Cardiac septum (tissue), 1 donor: Measurements from ENCODE around the gene CGB2. TPM values are rescaled to one million over a fixed set of nuclear protein-coding genes. Genes with fewer than 3 reads are reported as not detected.
"Not testable (repeated sequence)": the region's sequence is repeated elsewhere in the genome, so short reads cannot be mapped to it uniquely, and the experiment has no call there.

Source experiments
- DNase-seq: peaks from one replicate; pipeline ENCODE4 v3.0.0-alpha.2; 2020; ENCODE audit warnings: low spot score
- intact Hi-C: fragments of 100-400 bp; cut with DNase I; formaldehyde crosslinking; loops from one replicate; pipeline ENCODE4 v1.14.0; 2022
- total RNA-seq: library from RNA; stranded (reverse); fragmentation: NEBNext Ultra II Directional; extraction: Animal tissue kit (Norgen Biotek cat#: 25700); gene quantifications from one replicate; pipeline ENCODE4 v1.2.1, GENCODE V29; 2021
- donor health status: DM: no; HTN: no; CAD: no.

The CGB2 gene
- total RNA-seq, 1 donor from 2014 or later: not detected

DNA sequence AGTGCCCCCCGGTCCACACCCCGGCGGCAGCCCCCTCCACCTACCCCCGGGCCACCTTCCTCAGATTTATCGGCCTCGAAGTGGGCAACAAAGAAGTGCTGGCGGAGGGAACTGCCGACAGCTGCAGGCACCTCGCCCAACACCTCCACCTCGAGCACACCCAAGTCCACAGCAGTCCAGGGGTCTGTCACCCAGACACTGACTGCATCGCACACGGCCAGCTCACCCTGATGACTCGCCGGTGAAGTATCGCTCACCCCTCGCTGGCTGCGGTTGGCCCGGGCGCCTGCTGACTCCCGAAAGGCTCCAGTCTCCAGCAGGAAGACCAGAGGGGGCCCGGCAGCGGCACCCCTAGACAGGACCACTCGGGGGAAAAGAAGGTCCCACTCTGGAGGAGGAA is 6.1 kb upstream of the CGB2 start:
- intact Hi-C loops, DNase-seq: not testable (repeated sequence)

DNA sequence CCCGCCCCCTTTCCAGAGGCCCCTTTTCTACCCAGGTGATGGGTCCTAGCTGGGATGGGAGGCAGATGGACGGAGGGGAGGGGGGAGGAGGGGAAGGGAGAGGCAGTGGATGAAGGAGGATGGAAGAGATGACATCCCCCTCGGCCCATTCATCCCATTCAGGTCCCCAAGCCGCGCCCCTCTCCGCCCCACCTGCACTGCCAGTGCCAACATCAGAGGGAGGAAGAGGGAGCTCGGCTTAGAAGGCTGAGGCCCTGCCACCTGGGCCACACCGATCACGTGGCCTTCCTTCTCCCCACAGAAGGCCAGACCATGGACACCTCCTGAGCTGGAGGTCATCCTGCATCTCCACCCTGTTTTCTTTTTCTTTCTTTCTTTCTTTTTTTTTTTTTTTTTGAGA is 3.0 kb upstream of the CGB2 start:
- intact Hi-C loops, DNase-seq: not testable (repeated sequence)

DNA sequence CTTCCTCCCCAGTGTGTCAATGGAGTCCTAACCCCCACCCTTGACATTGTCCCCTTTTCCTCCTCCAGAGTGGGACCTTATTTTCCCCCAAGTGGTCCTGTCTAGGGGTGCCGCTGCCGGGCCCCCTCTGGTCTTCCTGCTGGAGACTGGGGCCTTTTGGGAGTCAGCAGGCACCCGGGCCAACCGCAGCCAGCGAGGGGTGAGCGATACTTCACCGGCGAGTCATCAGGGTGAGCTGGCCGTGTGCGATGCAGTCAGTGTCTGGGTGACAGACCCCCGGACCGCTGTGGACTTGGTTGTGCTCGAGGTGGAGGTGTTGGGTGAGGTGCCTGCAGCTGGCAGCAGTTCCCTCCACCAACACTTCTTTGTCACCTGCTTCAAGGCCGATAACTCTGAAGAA is 1.9 kb upstream of the CGB2 start:
- intact Hi-C loops, DNase-seq: not testable (repeated sequence)

DNA sequence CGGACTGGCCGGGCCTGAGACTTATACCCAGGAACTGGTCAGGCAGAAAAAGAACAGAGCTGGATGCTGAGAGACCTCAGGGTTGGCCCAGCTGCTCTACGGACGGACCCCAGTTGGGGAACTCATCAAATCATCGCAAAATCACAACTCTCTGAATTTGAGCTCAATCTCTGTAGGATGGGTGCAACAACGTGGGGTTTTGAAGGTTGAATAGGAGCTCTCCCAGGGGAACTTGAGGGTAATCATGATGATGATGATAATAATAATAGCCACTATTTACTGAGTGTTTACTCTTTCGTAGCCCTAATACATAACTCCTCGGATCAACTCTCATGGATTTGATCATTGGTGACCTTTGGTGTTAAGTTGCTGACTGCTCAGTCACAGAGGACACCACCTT is 1.4 kb upstream of the CGB2 start:
- DNase-seq, intact Hi-C loops: not testable (repeated sequence)

DNA sequence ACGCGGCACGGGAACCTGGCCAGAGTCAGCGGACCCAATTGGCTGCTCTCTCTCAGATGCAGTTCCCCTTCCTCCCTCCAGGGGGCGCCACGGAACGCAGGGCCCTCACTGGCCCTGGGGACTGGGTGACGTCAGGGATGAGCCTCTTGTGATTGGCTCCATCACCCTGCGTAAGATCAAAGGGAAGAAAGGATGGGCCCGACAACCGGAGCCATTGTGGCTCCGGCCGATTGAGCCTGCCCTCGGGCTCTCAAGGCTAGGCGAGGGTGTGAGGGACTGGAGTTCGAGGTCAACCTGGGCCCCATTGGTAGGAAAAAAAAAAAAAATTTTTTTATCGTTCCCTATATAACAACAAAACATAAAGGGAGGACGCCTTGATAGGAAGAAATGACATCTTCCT is 5.1 kb downstream of the CGB2 start, which contains the start of gene CGB1:
Gene CGB1 (minus strand): TSS at position 81 of the 400 bp plus-strand sequence. CDS start 184 bp downstream, outside the sequence.
- intact Hi-C loops, DNase-seq: not testable (repeated sequence)

DNA sequence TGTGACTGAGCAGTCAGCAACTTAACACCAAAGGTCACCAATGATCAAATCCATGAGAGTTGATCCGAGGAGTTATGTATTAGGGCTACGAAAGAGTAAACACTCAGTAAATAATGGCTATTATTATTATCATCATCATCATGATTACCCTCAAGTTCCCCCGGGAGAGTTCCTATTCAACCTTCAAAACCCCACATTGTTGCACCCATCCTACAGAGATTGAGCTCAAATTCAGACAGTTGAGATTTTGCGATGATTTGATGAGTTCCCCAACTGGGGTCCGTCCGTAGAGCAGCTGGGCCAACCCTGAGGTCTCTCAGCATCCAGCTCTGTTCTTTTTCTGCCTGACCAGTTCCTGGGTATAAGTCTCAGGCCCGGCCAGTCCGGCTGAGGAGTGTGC is 6.4 kb downstream of the CGB2 start:
- DNase-seq, intact Hi-C loops: not testable (repeated sequence)

DNA sequence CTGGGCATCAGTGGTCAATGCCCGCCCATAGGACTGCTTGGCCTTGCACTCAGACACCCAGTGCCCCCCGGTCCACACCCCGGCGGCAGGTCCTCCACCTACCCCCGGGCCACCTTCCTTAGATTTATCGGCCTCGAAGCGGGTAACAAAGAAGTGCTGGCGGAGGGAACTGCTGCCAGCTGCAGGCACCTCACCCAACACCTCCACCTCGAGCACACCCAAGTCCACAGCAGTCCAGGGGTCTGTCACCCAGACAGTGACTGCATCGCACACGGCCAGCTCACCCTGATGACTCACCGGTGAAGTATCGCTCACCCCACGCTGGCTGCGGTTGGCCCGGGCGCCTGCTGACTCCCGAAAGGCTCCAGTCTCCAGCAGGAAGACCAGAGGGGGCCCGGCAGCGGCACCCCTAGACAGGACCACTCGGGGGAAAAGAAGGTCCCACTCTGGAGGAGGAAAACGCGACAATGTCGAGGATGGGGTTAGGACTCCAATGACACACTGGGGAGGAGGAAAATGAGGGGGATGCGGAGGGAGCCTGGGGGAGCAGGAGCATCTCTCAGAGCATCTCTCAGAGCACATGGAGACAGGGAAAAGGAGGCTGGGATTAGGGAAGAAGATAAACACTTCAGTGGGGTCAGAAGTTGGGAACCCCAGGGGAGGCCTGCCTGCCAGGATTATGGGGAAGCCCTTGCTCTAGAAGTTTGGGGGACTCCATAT is 7.0 kb downstream of the CGB2 start:
- DNase-seq, intact Hi-C loops: not testable (repeated sequence)

DNA sequence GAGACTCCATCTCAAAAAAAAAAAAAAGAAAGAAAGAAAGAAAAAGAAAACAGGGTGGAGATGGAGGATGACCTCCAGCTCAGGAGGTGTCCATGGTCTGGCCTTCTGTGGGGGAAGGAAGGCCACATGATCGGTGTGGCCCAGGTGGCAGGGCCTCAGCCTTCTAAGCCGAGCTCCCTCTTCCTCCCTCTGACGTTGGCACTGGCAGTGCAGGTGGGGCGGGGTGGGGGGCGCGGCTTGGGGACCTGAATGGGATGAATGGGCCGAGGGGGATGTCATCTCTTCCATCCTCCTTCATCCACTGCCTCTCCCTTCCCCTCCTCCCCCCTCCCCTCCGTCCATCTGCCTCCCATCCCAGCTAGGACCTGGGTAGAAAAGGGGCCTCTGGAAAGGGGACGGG is 8.0 kb downstream of the CGB2 start:
- DNase-seq, intact Hi-C loops: not testable (repeated sequence)

DNA sequence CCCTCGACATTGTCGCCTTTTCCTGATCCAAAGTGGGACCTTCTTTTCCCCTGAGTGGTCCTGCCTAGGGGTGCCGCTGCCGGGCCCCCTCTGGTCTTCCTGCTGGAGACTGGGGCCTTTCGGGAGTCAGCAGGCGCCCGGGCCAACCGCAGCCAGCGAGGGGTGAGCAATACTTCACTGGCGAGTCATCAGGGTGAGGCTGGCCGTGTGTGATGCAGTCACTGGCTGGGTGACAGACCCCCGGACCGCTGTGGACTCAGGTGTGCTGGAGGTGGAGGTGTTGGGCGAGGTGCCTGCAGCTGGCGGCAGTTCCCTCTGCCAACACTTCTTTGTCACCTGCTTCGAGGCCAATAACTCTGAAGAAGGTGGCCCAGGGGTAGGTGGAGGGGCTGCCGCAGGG is 10.5 kb downstream of the CGB2 start:
- DNase-seq: no peak
- intact Hi-C loops: no loop called here

DNA sequence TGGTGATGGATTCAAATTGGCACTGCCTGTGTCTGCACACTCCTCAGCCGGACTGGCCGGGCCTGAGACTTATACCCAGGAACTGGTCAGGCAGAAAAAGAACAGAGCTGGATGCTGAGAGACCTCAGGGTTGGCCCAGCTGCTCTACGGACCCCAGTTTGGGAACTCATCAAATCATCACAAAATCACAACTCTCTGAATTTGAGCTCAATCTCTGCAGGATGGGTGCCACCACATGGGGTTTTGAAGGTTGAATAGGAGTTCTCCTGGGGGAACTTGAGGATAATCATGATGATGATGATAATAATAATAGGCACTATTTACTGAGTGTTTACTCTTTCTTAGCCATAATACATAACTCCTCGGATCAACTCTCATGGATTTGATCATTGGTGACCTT is 11.0 kb downstream of the CGB2 start:
- DNase-seq, intact Hi-C loops: not testable (repeated sequence)

DNA sequence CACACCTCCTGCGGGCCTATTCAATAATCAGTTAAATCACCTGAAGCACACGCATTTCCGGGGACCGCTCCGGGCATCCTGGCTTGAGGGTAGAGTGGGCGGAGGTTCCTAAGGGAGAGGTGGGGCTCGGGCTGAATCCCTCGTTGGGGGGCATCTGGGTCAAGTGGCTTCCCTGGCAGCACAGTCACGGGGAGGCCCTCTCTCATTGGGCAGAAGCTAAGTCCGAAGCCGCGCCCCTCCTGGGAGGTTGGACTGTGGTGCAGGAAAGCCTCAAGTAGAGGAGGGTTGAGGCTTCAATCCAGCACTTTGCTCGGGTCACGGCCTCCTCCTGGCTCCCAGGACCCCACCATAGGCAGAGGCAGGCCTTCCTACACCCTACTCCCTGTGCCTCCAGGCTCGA is 11.9 kb downstream of the CGB2 start, which contains the start of gene CGB5:
Gene CGB5 (plus strand): TSS at position 301 of the 400 bp plus-strand sequence. CDS start 362 bp downstream, outside the sequence.
- DNase-seq, intact Hi-C loops: not testable (repeated sequence)

DNA sequence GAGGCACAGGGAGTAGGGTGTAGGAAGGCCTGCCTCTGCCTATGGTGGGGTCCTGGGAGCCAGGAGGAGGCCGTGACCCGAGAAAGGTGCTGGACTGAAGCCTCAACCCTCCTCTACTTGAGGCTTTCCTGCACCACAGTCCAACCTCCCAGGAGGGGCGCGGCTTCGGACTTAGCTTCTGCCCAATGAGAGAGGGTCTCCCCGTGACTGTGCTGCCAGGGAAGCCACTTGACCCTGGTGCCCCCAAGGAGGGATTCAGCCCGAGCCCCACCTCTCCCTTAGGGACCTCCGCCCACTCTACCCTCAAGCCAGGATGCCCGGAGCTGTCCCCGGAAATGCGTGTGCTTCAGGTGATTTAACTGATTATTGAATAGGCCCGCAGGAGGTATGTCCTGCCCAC is 17.3 kb downstream of the CGB2 start, which contains the start of gene CGB8:
Gene CGB8 (minus strand): TSS at position 101 of the 400 bp plus-strand sequence. CDS start 372 bp downstream, outside the sequence.
- DNase-seq, intact Hi-C loops: not testable (repeated sequence)

DNA sequence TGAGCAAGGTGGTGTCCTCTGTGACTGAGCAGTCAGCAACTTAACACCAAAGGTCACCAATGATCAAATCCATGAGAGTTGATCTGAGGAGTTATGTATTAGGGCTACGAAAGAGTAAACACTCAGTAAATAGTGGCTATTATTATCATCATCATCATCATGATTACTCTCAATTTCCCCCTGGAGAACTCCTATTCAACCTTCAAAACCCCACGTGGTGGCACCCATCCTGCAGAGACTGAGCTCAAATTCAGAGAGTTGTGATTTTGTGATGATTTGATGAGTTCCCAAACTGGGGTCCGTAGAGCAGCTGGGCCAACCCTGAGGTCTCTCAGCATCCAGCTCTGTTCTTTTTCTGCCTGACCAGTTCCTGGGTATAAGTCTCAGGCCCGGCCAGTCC is 18.1 kb downstream of the CGB2 start:
- DNase-seq, intact Hi-C loops: not testable (repeated sequence)

DNA sequence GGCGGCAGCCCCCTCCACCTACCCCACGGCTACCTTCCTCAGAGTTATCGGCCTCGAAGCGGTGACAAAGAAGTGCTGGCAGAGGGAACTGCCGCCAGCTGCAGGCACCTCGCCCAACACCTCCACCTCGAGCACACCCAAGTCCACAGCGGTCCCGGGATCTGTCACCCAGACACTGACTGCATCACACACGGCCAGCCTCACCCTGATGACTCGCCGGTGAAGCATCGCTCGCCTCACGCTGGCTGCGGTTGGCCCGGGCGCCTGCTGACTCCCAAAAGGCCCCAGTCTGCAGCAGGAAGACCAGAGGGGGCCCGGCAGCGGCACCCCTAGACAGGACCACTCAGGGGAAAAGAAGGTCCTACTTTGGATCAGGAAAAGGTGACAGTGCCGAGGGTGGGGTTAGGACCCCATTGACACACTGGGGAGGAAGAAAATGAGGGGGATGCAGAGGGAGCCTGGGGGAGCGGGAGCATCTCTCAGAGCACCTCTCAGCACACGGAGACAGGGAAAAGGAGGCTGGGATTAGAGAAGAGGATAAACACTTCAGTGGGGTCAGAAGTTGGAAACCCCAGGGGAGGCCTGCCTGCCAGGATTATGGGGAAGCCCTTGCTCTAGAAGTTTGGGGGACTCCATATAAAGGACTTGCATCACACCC is 18.8 kb downstream of the CGB2 start:
- intact Hi-C loops: not testable (repeated sequence)

DNA sequence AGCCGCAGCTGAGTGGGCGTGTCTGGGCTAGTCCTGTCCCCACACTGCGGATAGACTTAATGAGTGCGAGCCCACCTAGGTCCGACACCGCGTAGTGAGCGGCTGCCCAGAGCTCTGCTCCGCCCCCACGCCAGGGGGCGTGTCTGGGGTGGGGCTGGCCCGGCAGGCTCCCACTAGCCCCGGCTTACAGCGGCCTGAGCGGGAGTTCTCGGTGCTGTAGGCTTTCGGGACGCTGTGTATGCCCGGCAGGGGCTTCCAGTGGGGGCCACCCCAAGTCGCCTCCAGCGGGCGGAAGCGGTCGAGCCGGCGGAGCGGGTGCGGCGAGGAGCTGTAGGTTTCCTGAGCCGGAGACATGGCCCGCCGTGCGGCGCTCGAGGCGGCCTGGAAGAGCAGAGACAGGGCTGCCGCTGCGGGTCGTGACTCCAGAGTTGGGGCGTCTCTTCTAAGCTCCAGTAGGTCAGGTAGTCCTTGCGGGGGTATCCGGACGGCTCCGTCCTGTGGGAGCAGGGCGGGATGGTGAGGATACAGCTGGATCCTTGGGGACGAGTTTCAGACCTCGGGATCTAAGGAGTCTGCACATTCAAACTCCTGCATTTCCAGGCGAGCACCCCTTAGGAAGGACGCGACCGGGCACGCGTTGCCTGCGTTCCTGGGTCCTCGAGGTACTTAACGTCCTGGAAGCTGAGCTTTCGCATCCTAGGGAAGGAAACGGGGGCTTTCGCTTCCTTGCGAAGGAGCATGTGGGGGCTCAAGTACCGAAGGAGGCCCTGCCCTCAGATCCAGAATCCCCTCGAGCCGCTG is 24.6 kb downstream of the CGB2 start:
- intact Hi-C loops: no loop called here
- no peak for DNase-seq

More for the DNA sequence above, 18.8 kb downstream of the CGB2 start:
- not testable (repeated sequence) for DNase-seq

DNA sequence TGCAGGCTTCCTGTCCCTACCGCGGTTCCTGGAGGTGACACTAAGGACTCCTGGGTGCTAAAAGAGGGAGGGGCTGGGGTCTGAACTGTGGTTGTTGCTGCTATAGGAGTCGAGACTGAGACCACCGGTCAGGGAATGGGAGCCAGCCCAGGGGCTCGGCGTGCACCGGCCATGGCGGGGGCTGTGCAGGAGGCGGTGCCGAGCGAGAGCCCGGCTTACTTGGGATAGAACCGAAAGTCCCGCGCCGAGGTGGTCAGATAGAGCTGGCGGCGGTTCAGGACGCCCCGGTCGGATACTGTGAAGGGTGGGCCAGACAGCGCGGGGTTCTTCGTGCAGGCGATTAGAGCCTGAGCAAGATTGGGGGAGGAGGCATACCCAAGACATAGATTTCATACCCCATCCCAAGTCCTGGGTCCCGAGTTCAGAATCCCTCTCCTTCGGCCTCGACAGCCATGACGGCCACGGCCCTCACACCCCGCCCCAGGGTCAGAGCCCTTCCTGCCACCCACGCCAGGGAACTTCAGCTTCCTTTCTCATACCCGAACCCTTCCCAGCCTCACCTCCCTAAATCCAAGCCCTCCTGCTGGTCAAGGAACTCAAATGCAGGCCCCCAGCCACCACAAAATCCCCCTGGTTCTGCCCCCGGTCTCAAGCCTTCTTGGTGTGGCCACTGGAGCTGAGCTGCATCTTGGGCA is 25.4 kb downstream of the CGB2 start:
- DNase-seq, intact Hi-C loops: not testable (repeated sequence)

DNA sequence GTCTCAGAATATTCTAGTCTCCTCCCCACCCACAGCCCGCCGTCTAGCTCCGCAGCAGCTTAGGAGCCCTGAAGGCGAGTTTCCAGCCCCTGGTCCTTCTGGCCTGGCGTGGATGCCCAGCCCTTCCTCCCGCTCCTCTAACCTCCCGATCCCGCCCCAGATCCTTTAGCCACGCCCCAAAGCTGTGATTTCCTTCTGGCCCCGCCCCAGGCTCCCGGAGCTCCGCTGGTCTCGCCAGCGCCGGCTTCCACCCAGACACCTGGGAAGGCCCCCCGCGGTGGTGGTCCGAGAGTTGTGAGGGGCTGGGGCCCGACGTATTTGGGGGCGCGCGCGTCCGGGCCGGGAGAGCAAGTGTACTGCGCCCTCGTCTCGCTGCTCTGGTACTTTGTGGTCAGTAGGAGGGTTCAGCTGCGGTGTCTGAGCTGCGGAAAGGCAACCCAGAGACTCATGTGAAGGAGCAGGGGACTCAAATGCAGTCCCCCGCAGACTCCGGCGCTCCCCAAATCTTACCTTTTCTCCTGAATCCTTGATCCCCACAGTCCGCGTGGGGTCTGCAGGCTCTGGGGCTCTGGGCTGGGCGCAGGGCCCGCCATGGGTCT is 26.0 kb downstream of the CGB2 start, which contains the start of gene CGB7:
Gene CGB7 (minus strand): TSS at position 114 of the 599 bp plus-strand sequence. CDS start 2,374 bp downstream, outside the sequence.
- DNase-seq: peak; percentile 79
- intact Hi-C loops: no loop called here

DNA sequence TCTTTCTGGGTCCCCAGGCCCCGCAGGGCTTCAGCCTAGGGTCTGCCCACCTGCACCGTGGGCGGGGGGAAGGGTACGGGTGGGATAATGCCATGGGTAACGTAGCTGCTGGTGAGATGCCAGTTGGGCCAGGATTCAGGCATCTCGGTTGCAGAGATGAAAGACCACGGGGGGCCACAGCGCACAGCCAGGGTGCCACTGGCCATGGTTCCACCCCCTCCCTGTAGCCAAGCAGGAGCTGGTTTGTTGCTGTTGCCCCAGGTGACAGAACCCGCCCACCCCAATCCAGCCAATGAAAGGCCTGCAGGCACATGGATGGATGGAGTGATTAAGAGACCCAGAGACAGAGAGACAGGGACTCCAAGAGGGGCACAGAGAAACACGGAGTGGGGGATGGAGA is 26.9 kb downstream of the CGB2 start:
- intact Hi-C loops: no loop called here
- DNase-seq: no peak

DNA sequence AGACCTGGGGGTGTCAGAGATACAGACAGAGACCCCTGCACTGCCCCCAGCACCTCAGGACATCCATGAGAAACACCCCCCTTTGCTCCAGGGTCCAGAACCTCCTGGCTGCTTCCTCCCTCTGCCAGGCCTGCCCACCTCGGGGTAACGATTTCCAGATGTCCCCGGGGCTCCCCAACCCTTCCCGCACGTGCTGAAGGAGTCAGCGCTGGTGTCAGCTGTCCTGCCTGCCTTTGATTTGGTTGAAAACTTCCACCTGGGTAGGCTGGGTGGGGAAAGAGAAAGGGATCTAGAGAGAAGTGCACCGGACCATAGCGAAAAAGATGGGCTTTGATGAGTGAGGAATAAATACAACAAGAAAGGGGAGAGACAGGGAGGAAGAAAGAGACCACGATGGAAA is 27.4 kb downstream of the CGB2 start:
- intact Hi-C loops: no loop called here

More for the DNA sequence above, 27.4 kb downstream of the CGB2 start:
- DNase-seq: no peak
